Measurements from ENCODE around the gene PTPRA.

GRCh38 chr20:3014662-3015061 is 141.4 kb downstream of the PTPRA start:
- TF ChIP-seq CTCF (optimal IDR thresholded peaks at IDR 0.05 in 1 of 3, IDR thresholded peaks at IDR 0.05 in 1 of 3, conservative IDR thresholded peaks at IDR 0.05 in 1 of 3; ENCODE audit: extremely low read depth in 1 of 3, insufficient read depth in 2 of 3, low read length in 3 of 3) (no peak), EZH2 (IDR thresholded peaks at IDR 0.05; ENCODE audit: low read length) (no peak)

Data from keratinocyte (primary cell).